ENCODE results near the gene PSMD3. TPM values are rescaled to one million over a fixed set of nuclear protein-coding genes. Genes with fewer than 3 reads are reported as not detected.

PSMD3 gene
- total and polyA plus RNA-seq, 9 of the 15 experiments (the other 6 are each of a cell fraction or from before 2014, with no cell fraction given), result 2.0 to 251 (median 135) TPM

- in situ Hi-C loops (cut with MboI), result no loop called here
These were observed 1.5 kb upstream of the PSMD3 start for GRCh38 chr17:39979016-39979670.

More at GRCh38 chr17:39979016-39979670, 1.5 kb upstream of the PSMD3 start:
- DNase-seq (ENCODE audit: extremely low read depth in 1 of 4, low spot score in 3 of 4), result no peak
- Histone ChIP-seq H3K9me1 (ENCODE audit: control insufficient read depth, insufficient read depth, low read length) (no peaks in the 10 kb centered on the region), H3K4me3 (no peak overlapping the region; the same call in 1 of the 2 replicates), H3K27me3 (ENCODE audit: control insufficient read depth in 2 of 2, insufficient read depth in 2 of 2, low read length in 2 of 2) (no peaks in the 10 kb centered on the region), H3K9me3 (replicated peaks; ENCODE audit: control insufficient read depth, insufficient read depth, low read depth, low read length) (no peaks in the 10 kb centered on the region), H2AFZ (ENCODE audit: low read depth, low read length) (peak overlapping the region; percentile 97), H3K27ac (ENCODE audit: extremely low read depth, low read depth, low read length) (no peak overlapping the region; the same call in 2 of the 3 replicates), H3K9ac (ENCODE audit: insufficient read depth in 1 of 2, low read depth in 2 of 2, low read length in 2 of 2) (peak overlapping the region in 1 of 2 experiments; percentile 98; a peak in 1 of 4 replicates), H3K36me3 (ENCODE audit: control insufficient read depth, insufficient read depth, low read length) (peaks cover 22% of the 10 kb centered on the region), H3K79me2 (ENCODE audit: control insufficient read depth, insufficient read depth, low read length) (peaks cover 32% of the 10 kb centered on the region), H4K20me1 (replicated peaks; ENCODE audit: control insufficient read depth, insufficient read depth, low read length) (peaks cover 10% of the 10 kb centered on the region), H3K4me1 (replicated peaks in 1 of 2; ENCODE audit: control insufficient read depth in 2 of 2, insufficient read depth in 2 of 2, low read length in 2 of 2) (peaks cover 5 to 12% of the 10 kb centered on the region in 2 experiments; a peak in 4 of 5 replicates), H3K4me2 (ENCODE audit: insufficient read depth, low read length) (peak overlapping the region; percentile 92)
- 43% methylated on average over 5 of the region's 5 CpGs for WGBS (ENCODE audit: insufficient coverage, low coverage, missing lambda C conversion rate)
- POLR2A ChIA-PET, result interaction anchor here (0.5 to 2.2 kb wide), 3 partner anchors 8 to 61 kb away, joined by 3 to 16 read pairs (median 8); partner anchors contain the start of gene GSDMB
- TF ChIP-seq C11orf30 (IDR thresholded peaks at IDR 0.05; ENCODE audit: low read depth) (peak; percentile 88), HMBOX1 (IDR thresholded peaks at IDR 0.05) (peak; percentile 37), ZNF316 (IDR thresholded peaks at IDR 0.05) (peak; percentile 92), MAFF (IDR thresholded peaks at IDR 0.05; ENCODE audit: low read length) (peak; percentile 81), ZNF282 (CRISPR knock-in tag; IDR thresholded peaks at IDR 0.05) (no peak), MAFG (tag; conservative IDR thresholded peaks at IDR 0.05) (peak; percentile 75), KHSRP (IDR thresholded peaks at IDR 0.05) (no peak), MAFK (IDR thresholded peaks at IDR 0.05; ENCODE audit: low read length) (peak; percentile 60; the same call in 1 of the 2 replicates)
- FAIRE-seq, result no peak
- CTCF ChIA-PET (ENCODE audit: low intra/inter-chr PET ratio), result interaction anchor here (1.8 kb wide), 1 partner anchor 39 kb away, joined by 7 read pairs; no protein-coding TSS in a partner anchor
- BruUV-seq (replicated peaks), result no TSS peak
- intact Hi-C loops (cut with micrococcal nuclease), result no loop called here
- ATAC-seq, result no peak

All from K562 (cell line).